Measurements from ENCODE around the gene COA1.

- TF ChIP-seq CTCF (IDR thresholded peaks at IDR 0.05) (no peak), POLR2AphosphoS5 (IDR thresholded peaks at IDR 0.05) (no peak), EP300 (IDR thresholded peaks at IDR 0.05) (no peak), POLR2A (IDR thresholded peaks at IDR 0.05; ENCODE audit: low read depth) (no peak)
These were observed 98.8 kb downstream of the COA1 start for GRCh38 chr7:43630482-43630881.

Measured in esophagus muscularis mucosa (tissue), 4 donors.